GM19193 (cell line): ENCODE measurements around the gene ITGA1.
A peak's percentile ranks its signal among the peaks of the same experiment; 100 is the strongest.

ENCODE experiments used
- POLR2A ChIP-seq: IDR thresholded peaks from 4 replicates; pipeline ENCODE4 v1.6.1; 2011; ENCODE audit not compliant: insufficient read depth, insufficient read length; ENCODE audit errors: extremely low read depth

Gene ITGA1

DNA sequence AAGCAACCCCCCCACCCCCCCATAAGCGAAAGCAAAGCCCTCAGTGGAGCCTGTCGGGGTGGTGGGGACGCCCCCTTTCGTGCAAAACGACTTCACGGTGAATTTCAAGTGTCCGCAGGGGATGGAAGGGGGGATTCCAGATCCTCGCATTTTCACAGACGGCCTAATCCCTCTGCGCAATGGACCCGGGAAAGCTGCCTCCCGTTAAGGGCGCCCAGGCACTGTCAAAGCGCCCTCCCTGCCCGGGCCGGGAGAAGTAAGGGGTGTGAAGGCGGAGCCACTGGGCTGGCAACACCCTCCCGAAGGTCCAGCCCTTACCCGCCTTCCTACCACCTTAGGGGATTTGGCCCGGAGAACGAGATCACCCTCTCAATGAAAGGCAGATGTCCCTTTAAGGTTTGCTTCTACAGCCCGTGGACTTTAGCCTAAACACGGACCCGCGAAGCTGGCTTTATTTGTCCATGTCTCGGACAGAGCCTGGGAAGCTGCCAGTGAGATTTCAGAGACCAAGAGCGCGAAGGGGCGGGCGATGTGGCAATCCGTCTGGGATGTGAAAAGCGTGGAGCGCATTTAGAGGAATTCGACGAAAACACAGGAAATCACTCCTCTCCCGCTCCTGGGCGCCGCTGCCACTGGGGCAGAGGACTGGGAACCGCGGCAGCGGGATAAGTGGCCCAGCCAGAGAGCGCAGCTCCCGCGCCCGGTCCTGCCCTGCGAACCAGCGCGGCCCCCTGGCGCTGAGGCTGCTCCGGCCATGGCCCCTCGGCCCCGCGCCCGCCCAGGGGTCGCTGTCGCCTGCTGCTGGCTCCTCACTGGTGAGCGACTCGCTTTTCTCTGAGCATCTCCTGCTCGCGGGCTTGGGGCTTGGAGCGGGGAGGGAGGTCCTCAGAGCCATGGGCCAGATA is at the start of gene ITGA1, which contains the start of gene PELO:
Gene ITGA1 (plus strand): TSS at position 317 of the 905 bp plus-strand sequence. CDS start 438 bp downstream, at position 755.
Gene PELO (plus strand): TSS at position 317 of the 905 bp plus-strand sequence. CDS start 12,479 bp downstream, outside the sequence.
- peak; percentile 48 for TF ChIP-seq POLR2A

DNA sequence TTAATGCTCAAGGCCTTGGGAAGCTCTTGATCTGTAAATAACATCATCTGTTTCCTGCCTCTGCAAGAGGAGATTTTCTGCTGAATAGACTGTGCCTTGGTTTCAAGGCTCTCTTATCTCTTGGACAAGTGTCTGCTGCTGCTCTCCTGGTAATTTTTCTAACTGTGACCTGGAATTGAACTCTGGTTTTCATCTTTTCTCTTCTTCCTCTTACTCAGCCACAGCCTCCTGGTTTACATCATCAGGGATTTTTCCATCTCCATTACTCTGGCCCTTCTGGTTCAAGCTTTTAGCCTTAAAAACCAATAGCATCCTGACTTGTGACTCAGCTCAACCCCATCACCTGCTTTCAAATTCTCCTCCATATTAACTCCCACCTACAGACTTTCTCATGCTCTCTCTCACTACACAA is 49.6 kb upstream of the ITGA1 start:
- TF ChIP-seq POLR2A, result no peak

GRCh38 chr5:52740007-52740406 is 47.7 kb upstream of the ITGA1 start:
- no peak for TF ChIP-seq POLR2A

DNA sequence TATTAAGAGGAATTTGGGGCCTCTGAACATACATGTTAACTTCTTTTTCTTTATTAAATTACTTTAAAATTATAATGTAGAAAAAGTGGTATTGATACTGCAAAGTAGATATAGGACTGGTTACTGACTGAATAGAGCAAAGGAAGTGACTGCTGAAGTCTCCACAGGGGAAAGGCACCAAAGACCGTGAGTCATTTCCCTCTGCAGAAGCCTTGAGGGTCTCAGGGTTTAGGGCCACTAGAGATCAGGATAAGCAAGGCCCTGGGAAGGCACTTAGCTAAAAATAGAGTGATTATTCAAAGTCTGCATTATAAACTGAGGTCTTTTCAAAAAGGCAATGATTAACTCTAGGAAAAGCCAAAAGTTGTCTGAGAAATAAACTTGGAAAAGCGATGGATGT is 44.7 kb upstream of the ITGA1 start:
- no peak for TF ChIP-seq POLR2A

GRCh38 chr5:52743529-52743928 is 44.2 kb upstream of the ITGA1 start:
- no peak for TF ChIP-seq POLR2A

- TF ChIP-seq POLR2A, result no peak
Measured at GRCh38 chr5:52743970-52744369, 43.7 kb upstream of the ITGA1 start.

DNA sequence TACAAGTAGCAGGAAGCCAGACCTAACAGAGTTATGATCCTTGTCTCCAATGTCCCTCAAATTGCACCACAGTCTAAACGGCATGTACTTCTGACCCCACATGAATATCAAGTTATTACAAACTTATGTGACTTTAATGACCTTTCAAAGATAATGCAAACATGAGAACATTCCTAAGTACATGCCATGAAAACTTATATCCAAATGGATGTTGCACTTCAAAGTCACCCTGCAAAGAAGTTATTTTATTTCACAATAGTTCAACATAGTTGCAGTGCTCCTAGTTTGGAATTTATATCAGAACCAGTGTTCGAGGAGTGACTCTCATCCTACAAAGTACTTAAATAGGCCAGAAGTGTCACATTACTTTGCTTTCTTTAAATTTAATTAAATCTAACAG is 41.2 kb upstream of the ITGA1 start:
- TF ChIP-seq POLR2A, result no peak

DNA sequence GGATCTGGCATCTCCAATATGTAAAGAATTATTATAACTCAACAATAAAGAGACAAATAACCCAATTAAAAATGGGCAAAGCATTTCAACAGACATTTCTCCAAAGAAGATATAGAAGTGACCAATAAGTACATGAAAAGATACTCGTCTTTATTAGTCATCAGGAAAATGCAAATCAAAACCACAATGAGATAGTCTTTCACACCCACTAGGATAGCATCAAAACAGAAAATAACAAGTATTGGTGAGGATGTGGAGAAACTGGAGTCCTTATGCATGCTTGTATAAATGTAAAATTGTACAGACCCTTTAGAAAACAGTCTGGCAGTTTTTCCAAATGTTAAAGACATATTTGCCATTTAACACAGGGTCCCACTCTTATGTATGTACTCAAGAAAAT is 39.1 kb upstream of the ITGA1 start:
- no peak for TF ChIP-seq POLR2A

DNA sequence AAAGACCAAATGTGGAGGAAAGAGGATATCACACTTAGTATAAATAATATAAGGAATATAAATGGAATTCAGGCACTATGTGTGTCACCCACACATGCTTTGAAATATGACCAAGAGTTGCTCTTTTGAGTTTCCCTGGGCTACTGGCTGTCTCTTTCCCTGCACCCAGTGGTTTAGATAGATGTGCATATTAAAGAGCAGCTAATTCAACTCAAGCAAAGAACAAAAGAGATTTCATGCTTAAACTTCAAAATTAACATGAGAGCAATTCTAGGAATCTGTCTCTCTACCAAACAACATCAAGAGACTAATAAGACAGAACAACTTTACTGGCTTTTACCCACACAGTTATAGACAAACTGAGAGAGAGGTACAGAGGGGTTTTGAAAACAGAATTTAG is 38.0 kb upstream of the ITGA1 start:
- no peak for TF ChIP-seq POLR2A

DNA sequence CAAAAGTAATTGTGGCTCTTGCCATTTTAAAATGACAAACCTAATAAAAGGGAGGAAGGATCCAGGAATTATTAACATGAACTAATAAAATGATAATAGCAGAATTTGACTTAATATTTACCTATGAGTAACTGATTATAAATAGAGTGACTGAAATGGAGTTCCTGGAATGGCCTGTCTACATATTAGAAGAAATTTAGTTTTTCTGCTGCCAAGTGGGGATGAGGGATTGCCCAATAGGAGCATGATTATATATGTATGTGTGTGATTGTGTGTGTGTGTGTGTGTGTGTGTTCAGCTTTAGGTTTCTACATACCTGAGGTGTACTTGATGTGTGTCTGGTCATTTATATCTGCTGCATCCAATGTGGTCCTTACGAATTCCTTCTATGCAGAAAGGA is 36.6 kb upstream of the ITGA1 start:
- TF ChIP-seq POLR2A, result no peak

DNA sequence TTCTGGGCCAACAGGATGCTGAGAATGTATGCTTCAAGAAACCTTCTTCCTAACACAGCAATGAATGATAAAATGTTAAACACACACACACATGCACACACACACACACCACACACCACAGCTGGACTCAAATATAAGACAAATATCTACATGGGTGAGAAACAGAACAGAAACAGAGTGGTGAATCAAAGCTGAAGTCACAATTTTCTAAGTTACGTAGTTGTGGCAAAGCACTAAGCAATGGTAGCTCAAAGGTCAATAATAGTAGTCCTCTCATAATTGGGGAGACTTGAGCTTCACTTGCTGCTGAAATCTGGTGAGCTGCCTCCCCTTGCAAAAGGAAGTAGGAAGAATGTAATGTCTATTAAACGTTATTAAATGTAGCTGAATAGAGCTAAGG is 33.7 kb upstream of the ITGA1 start:
- TF ChIP-seq POLR2A, result no peak

DNA sequence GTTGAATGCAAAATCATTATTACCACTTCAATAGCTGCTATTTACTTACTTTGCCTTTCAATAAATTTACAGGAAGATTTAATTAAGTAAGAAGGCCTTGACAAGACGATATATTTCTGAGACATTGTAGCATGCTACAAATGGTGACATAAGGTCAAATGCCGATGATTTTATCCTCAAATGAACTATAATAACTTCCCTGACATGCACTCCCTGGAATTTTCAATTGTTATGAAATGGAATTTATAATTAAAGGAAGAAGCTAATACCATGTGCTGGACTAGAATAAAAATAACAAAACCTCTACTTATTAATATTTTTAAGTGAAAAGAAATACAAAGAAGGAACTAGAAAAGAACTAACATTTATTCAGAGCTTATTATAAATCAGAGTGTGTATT is 30.2 kb upstream of the ITGA1 start:
- no peak for TF ChIP-seq POLR2A

- no peak for TF ChIP-seq POLR2A
Measured at GRCh38 chr5:52758014-52758413, 29.7 kb upstream of the ITGA1 start.

GRCh38 chr5:52759331-52759730 is 28.4 kb upstream of the ITGA1 start:
- no peak for TF ChIP-seq POLR2A

DNA sequence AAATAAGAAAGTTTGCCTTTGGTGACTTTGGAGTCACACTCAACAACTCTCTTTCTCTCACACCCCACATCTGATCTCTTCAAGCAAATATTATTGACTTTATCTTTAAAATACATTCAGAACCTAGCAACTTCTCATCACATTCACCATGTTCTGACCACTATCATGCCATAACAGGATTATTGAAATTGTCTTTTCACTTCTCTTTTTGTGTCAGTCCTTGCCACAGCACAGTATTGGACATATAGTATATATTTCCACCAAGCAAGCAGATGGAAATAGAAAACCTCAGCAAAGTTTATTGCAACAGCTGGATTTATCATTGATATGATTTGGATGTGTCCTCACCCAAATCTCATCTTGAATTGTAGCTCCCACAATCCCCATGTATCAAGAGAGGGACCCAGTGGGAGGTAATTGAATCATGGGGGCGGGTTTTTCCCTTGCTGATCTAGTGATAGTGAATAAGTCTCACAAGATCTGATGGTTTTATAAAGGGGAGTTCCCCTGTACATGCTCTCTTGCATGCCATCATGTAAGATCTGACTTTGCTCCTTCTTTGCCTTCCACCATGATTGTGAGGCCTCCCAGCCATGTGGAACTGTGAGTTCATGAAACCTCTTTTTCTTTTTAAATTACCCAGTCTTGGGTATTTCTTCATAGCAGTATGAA is 26.9 kb upstream of the ITGA1 start:
- TF ChIP-seq POLR2A, result no peak
